PC-9 (cell line): ENCODE results near the gene ADH1C. TPM values are rescaled to one million over a fixed set of nuclear protein-coding genes. Genes with fewer than 3 reads are reported as not detected.
A peak's percentile ranks its signal among the peaks of the same experiment; 100 is the strongest.

Source experiments
- BruUV-seq: library from RNA; stranded (reverse); fragments of 400-500 nt; replicated peaks from 2 replicates; lab custom pipeline; 2021; lab: Mats Ljungman, UMichigan
- CTCF ChIA-PET: fragments of 300-600 bp; sonication (Branson Sonifier 250); formaldehyde crosslinking; loops from one replicate; lab custom pipeline; 2022; ENCODE audit warnings: antibody characterized with exemption; lab: Charles Lee
- POLR2A ChIA-PET: fragments of 300-600 bp; sonication (Branson Sonifier 250); formaldehyde crosslinking; loops from one replicate; lab custom pipeline; 2022; ENCODE audit warnings: antibody characterized with exemption; ENCODE audit not compliant: unreplicated experiment; lab: Charles Lee
- DNase-seq, 2 experiments: peaks; one replicate each; pipeline versions ENCODE4 v3.0.0 to v3.0.0-alpha.2; 2015 to 2022; ENCODE audit warnings: mixed read lengths in 1 of 2
- H2AFZ ChIP-seq: fragments of 200-600 bp; sonication (generic); 2 replicates; pipeline ENCODE4 v1.8.1; 2017; ENCODE audit warnings: antibody characterized with exemption
- H3F3A ChIP-seq: fragments of 200-600 bp; sonication (generic); 2 replicates; pipeline ENCODE4 v1.8.1; 2017; ENCODE audit warnings: antibody characterized with exemption, mild to moderate bottlenecking, low read depth; ENCODE audit not compliant: insufficient read depth
- H3K27ac ChIP-seq: fragments of 200-600 bp; sonication (generic); 2 replicates; pipeline ENCODE4 v1.6.1; 2016; ENCODE audit warnings: mixed run types
- H3K27me3 ChIP-seq: fragments of 200-600 bp; sonication (generic); 2 replicates; pipeline ENCODE4 v1.6.1; 2016; ENCODE audit warnings: low read depth, mixed run types; ENCODE audit not compliant: insufficient read depth
- H3K36me3 ChIP-seq: fragments of 200-600 bp; sonication (generic); 2 replicates; pipeline ENCODE4 v1.6.1; 2016; ENCODE audit warnings: low read depth, mixed run types
- H3K4me1 ChIP-seq: fragments of 200-600 bp; sonication (generic); replicated peaks from 2 replicates; pipeline ENCODE4 v1.6.1; 2016; ENCODE audit warnings: mixed run types; ENCODE audit not compliant: insufficient read depth
- H3K4me2 ChIP-seq: fragments of 200-600 bp; sonication (generic); 2 replicates; pipeline ENCODE4 v1.6.1; 2017; ENCODE audit warnings: mixed run types
- H3K4me3 ChIP-seq: fragments of 200-600 bp; sonication (generic); 2 replicates; pipeline ENCODE4 v1.6.1; 2016; ENCODE audit warnings: mixed run types
- H3K79me2 ChIP-seq: fragments of 200-600 bp; sonication (generic); 2 replicates; pipeline ENCODE4 v1.6.1; 2017; ENCODE audit warnings: low read depth, mixed run types
- H3K9me2 ChIP-seq: fragments of 200-600 bp; sonication (generic); 2 replicates; pipeline ENCODE4 v1.8.1; 2017; ENCODE audit warnings: mild to moderate bottlenecking; ENCODE audit not compliant: insufficient read depth
- H3K9me3 ChIP-seq: fragments of 200-600 bp; sonication (generic); 2 replicates; pipeline ENCODE4 v1.8.1; 2016; ENCODE audit warnings: low read depth; ENCODE audit not compliant: insufficient read depth
- H4K20me1 ChIP-seq: fragments of 200-600 bp; sonication (generic); 2 replicates; pipeline ENCODE4 v1.8.1; 2017; ENCODE audit not compliant: insufficient read depth
- EZH2 ChIP-seq: fragments of 200-600 bp; sonication (generic); IDR thresholded peaks from 2 replicates; pipeline ENCODE4 v1.8.0; 2017; ENCODE audit warnings: antibody characterized with exemption, low read depth
- intact Hi-C: fragments of 100-400 bp; cut with micrococcal nuclease; formaldehyde crosslinking; loops from one replicate; pipeline ENCODE4 v1.10.0; 2022; ENCODE audit not compliant: unreplicated experiment
- total RNA-seq: library from RNA; stranded (reverse); gene quantifications from 2 replicates; pipeline ENCODE4 v1.2.3, GENCODE V29; 2021
- TF ChIP-seq, protein P1 (sequence below): fragments of 200-600 bp; sonication (generic); conservative IDR thresholded peaks from 2 replicates; pipeline ENCODE4 v1.6.1; 2017; ENCODE audit warnings: mixed run types, antibody characterized with exemption, mild to moderate bottlenecking, moderate library complexity

Gene ADH1C
- total RNA-seq, 1 experiment from 2014 or later: 0.63 TPM

DNA sequence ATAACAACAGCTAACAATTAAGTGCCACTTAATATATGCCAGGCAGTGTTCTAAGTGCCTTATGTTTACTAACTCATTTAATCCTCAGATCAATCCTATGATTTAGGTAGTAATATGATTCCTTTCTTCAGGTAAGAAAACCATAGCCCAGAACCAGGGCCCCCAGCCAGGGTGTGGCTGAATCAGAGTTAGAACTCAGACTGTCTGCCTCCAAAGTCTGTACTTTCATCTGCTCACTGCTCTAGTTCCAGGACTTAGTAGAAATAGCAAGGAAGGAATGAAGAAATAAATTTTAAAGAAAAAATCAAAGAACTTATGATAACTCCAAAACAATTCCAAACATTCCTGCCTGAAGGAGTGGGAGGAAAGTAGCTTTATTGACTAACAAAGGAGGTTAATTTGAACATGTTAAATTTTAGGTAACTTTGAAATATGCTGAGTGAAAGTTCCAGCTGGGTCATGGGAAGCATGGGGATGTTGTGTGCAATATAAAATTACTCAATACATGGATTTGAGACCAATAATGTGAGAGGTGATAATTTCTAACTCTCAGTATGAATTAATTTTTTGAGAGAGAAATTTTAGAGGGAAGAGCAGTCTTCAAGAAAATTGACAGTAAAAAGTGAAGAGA is 8.8 kb upstream of the ADH1C start:
- Histone ChIP-seq H3K9me2 (no peaks in the 10 kb centered on the region), H3K36me3 (no peaks in the 10 kb centered on the region), H3K9me3 (no peaks in the 10 kb centered on the region; the same call in 1 of the 2 replicates), H3K27ac (no peak overlapping the region), H3K4me3 (no peak overlapping the region), H3K79me2 (no peaks in the 10 kb centered on the region), H3K4me1 (no peaks in the 10 kb centered on the region), H3F3A (no peaks in the 10 kb centered on the region), H3K27me3 (no peaks in the 10 kb centered on the region), H3K4me2 (no peak overlapping the region), H4K20me1 (no peaks in the 10 kb centered on the region), H2AFZ (0 out of 2 replicates have a peak overlapping the region, but pooled peaks have one; percentile 52)
- DNase-seq: no peak
- no TSS peak for BruUV-seq
- ChIA-PET POLR2A (no interaction called here), CTCF (no interaction called here)
- TF ChIP-seq, protein P1, sequence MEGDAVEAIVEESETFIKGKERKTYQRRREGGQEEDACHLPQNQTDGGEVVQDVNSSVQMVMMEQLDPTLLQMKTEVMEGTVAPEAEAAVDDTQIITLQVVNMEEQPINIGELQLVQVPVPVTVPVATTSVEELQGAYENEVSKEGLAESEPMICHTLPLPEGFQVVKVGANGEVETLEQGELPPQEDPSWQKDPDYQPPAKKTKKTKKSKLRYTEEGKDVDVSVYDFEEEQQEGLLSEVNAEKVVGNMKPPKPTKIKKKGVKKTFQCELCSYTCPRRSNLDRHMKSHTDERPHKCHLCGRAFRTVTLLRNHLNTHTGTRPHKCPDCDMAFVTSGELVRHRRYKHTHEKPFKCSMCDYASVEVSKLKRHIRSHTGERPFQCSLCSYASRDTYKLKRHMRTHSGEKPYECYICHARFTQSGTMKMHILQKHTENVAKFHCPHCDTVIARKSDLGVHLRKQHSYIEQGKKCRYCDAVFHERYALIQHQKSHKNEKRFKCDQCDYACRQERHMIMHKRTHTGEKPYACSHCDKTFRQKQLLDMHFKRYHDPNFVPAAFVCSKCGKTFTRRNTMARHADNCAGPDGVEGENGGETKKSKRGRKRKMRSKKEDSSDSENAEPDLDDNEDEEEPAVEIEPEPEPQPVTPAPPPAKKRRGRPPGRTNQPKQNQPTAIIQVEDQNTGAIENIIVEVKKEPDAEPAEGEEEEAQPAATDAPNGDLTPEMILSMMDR: no peak
- no peak for TF ChIP-seq EZH2
- intact Hi-C loops: no loop called here

DNA sequence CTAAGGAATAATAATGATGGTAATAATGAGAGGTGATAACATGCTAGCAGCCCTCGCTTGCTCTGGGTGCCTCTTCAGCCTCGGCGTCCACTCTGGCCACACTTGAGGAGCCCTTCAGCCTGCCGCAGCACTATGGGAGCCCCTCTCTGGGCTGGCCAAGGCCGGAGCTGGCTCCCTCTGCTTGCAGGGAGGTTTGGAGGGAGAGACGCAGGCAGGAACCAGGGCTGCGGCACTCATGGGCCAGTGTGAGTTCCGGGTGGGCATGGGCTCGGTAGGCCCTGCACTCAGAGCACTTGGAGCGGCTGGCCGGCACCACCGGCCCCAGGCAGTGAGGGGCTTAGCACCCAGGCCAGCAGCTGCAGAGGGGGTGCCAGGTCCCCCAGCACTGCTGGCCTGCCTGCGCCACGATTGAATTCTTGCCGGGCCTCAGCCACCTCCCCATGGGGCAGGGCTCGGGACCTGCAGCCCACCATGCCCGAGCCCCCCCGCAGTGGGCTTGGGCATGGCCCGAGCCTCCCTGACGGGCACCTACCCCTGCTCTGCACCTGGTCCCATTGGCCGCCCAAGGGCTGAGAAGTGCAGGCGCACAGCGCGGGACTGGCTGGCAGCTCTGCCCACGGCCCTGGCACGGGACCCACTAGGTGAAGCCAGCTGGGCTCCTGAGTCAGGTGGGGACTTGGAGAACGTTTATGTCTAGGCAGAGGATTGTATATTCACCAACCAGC is 7.1 kb upstream of the ADH1C start:
- Histone ChIP-seq H2AFZ (no peak overlapping the region), H3K36me3 (no peaks in the 10 kb centered on the region), H3K4me2 (no peak overlapping the region), H3K27me3 (no peaks in the 10 kb centered on the region), H4K20me1 (no peaks in the 10 kb centered on the region), H3K79me2 (no peaks in the 10 kb centered on the region), H3K9me2 (no peaks in the 10 kb centered on the region), H3K4me3 (no peak overlapping the region), H3K9me3 (no peaks in the 10 kb centered on the region), H3K27ac (no peak overlapping the region), H3F3A (no peaks in the 10 kb centered on the region), H3K4me1 (no peaks in the 10 kb centered on the region)
- TF ChIP-seq, protein P1: no peak
- no peak for TF ChIP-seq EZH2
- no peak for DNase-seq
- intact Hi-C loops: no loop called here
- POLR2A ChIA-PET: no interaction called here
- BruUV-seq: no TSS peak
- CTCF ChIA-PET: no interaction called here

DNA sequence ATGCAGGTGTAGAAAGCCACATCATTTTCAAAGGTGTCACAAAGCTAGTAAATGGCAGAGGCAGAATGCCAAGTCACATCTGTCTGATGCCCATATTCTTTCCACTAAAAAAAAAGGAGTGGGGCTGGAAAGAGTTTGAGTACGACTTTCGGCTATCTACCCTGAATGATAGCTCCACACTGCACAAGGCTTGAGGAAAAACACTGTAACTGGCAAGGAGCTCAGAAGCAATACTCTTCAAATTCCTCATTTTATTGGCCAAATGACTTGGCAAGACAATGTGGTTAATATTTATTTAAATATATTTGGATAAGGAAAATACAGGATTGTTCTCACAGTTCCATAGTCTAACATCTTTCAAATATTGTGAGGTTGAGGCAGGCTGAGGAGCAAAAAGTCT is 5.4 kb upstream of the ADH1C start:
- TF ChIP-seq, protein P1: no peak
- no peak for TF ChIP-seq EZH2
- Histone ChIP-seq H3K9me3 (no peaks in the 10 kb centered on the region), H3K4me3 (no peak overlapping the region), H3K9me2 (no peaks in the 10 kb centered on the region), H3K36me3 (no peaks in the 10 kb centered on the region), H3K4me2 (no peak overlapping the region), H2AFZ (no peak overlapping the region), H4K20me1 (no peaks in the 10 kb centered on the region), H3K79me2 (no peaks in the 10 kb centered on the region), H3F3A (no peaks in the 10 kb centered on the region), H3K27ac (no peak overlapping the region), H3K27me3 (no peaks in the 10 kb centered on the region), H3K4me1 (peaks cover 3% of the 10 kb centered on the region)
- intact Hi-C loops: no loop called here
- POLR2A ChIA-PET: no interaction called here
- no TSS peak for BruUV-seq
- no peak for DNase-seq
- CTCF ChIA-PET: no interaction called here
